ENCODE measurements around the gene DNAJC5.
A peak's percentile ranks its signal among the peaks of the same experiment; 100 is the strongest.

Gene DNAJC5

DNA sequence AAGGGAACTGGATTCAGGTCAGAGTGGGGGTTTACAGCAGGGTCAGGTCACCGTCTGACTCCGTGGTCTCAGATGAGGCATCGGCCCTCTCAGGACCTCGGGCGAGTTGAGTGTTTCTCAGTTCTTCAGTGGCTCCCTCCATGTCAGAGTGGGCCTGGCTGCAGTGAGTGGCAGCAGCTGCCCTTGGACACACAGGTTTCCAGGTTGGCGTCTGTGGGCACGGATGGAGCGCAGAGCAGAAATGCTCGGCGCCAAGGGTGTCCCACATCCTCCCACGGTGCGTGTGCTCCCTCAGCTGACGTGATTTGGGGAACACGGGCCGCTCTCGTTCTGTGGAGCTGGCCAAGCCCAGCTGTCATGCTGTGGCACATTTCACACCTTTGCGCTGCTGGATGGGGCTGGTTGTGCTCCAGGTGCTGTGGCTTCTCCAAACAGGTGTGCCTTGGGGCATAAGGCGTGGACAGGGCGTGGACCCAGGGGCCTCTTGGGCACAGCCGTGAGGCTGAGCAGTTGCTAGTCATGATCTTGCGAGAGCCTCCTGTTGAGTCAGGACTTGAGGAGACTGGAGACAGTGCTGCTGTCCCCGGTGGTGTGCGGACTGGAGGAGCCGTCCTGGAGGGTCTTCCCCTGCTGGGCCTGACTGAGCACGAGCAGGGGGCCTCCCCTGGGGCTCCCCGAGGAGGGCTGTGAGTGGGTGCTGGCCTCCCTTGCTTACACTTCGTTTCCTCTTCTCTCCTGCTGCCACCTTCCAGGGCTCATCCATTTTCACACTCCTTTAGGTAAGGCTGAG, 9.5 kb upstream of the DNAJC5 start:
- no peak for DNase-seq

DNA sequence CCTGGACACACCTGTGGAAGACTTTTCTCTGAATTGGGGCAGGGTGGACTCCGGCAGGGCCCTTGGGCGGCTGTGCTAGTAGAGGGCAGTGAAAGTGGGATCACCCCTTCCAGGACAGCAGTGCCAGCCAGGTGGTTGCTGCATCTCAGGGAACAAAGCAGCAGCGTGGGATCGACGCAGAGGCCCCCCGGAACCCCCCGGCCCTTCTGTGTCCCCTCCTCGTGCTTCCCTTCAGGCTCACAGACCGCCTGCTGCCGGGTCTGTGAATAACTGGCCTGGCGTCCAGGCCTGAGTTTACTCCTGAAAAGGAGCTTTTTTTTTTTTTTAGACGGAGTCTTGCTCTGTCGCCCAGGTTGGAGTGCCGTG, 8.9 kb upstream of the DNAJC5 start:
- no peak for DNase-seq

DNA sequence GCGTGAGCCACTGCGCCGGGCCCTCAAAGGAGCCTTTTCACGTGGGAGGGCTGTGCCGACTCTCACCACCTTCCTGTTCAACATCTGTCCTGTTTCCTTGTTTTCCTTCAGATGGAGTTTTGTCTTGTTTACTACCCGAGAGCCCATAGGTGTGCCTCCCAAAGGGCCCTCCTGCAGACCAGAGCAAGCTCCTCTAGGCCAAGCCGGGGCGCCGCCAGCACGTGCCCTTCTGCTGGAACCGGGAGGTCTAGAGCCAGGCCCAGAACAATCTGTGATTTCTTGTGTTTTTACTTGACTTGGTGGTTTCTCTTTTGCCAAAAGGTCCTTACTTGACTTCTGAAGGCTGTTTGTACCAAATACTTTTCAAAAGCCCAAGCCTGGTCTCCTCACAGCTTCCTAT, 8.0 kb upstream of the DNAJC5 start:
- no peak for DNase-seq

DNA sequence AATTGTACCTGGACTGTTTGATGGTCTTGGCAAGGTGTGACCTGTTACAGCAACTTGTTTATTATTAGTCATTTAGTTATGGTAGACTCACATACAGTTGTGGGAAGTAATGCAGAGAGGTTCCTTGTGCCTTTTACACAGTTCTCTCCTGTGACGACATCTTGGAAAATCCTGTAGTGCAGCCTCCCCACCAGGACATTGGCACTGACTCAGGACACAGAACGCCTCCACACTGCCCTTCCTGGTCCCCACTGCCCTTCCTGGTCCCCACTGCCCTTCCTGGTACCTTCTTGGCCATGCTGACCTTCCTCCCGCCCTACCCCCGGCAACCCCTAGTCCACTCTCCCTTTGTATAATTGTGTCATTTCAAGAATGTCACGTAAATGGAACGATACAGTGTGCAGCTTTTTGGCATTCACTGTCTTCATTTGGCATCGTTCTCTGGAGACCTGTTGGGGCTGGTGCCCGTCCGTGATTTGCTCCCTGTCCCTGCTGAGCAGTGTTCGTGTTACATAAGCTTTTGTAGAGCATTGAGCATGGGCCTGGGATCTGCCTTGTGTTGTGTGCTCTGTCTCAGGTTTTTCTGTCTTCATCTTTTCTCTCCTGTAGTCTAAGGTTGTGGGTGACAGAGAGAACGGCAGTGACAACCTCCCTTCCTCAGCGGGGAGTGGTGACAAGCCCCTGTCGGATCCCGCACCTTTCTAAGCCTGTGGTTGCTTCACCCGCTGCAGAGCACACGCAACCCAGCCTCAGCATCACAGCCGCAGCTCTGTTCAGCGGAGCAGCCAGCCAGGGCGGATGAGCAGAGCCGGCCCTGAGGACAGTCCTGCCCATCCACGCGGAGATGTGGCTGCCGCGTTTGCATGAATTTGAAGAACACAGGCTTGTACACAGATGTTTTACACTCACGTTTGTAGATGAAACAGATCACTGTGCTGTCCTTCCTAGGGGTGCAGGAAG, 5.4 kb upstream of the DNAJC5 start:
- no peak for DNase-seq

DNA sequence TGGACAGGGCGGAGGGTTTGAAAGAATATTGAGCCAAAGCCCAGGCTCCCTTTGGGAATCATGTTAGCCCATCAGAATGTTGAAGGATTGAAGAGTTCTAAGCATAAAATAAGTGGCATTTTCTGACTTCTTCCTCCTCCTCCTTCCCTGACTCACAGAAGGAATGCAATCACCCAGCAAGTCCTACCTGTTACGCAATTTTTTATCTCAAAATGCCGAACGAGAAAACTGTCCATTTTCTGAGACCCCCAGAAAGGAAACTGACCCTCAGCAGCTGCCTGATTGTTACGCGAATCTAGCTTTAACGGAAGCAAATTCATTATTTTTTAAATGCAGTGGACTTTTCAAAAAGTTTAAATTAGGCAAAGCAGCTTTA, 4.7 kb upstream of the DNAJC5 start:
- no peak for DNase-seq

DNA sequence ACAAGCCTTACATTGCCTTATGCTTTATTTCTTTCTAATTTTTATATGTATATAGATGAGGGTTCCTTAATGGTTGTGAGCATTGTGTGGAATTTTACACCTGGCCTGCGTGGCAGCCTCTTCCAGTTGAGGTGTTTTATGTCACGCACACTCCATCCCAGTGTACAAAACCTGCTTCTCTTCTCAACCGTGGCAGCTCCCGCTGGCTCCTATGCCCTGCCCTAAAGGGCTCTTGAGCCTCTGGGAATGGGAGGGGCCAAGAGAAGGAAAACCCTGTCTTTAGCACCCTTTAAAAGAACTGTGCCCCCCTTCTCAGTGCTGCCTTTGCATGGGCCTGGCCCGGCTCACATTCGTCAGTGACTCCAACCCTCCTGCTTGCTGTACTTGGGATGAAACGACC, 4.3 kb upstream of the DNAJC5 start:
- DNase-seq, result no peak

DNA sequence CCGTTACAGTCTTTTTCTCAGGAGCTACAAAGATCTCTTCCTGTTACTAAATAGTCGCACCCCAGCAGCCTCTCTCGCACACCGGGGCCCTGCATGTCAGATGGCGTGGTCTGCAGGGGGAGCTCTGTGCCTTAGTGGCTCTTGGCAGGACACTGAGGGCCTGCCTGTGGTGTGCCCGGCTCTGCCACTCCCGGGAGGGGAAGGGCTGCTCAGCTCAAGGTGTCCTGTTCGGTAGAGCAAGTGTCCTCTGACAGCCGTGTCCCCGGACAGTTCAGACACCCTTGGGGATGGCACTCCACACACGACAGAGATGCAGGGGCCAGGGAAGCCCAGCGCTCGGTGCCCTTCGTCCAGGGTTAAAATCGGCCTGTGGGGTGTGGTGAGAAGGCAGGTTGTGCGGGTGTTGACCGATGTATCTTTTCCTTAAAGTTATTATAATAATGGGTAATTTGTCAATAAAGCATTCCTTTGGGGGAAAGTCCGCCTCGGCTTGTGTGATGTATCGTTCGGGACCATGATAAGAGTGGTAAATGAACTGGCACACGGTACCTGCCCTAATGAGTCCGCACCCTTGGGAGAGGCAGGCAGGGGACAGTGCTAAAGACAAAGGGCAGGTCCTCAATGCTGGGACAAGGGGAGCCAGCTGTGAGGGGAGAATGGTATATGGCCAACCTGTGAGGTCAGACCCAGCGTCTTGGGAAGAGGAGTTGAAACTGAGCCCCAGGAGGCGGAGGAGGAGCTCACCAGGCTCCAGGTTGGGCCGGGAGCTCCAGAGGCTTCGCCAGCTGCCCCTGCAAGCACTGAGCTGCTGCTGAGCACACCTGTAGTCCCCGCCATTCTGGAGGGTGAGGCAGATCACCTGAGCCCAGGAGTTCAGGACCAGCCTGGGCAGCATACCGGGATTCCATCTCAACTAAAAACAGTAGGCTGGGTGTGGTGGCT, 3.6 kb upstream of the DNAJC5 start:
- DNase-seq, result no peak

DNA sequence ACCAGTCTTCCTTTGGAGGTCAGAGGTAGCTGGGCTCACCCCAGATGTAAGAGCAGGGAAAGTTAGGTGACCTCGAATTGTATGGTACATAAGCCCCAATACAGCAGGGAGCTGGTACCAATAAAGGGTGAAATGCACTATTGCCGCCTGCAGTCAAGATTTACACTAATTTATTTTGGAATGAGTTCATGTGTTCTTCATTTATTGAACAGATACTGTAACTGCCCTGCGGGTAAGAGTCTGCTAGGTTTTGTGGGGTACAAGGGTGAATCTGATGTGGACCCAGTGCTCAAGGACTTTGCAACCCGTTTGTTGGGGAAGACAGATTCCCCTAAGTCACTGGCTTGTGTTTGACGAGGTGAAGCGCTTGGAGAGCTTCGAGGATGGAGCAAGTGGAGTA, 2.5 kb upstream of the DNAJC5 start:
- no peak for DNase-seq

DNA sequence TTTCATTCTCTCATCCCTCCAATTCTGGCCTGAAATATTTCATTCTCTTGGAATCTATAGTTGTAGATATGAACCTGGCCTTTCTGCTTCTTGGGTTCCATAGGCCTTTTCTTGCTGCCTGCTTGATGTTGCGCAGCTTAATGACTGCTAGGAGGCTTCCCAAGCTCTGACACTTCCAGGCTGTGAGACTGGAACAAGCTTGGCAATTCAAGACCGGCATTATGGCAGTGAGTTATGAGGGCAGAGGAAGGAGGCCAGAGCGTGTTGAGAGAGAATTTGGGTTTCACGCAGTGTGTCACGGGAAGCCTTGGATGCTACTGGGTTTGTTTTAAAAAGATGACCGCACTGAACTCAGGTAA, 948 bp upstream of the DNAJC5 start:
- no peak for DNase-seq

DNA sequence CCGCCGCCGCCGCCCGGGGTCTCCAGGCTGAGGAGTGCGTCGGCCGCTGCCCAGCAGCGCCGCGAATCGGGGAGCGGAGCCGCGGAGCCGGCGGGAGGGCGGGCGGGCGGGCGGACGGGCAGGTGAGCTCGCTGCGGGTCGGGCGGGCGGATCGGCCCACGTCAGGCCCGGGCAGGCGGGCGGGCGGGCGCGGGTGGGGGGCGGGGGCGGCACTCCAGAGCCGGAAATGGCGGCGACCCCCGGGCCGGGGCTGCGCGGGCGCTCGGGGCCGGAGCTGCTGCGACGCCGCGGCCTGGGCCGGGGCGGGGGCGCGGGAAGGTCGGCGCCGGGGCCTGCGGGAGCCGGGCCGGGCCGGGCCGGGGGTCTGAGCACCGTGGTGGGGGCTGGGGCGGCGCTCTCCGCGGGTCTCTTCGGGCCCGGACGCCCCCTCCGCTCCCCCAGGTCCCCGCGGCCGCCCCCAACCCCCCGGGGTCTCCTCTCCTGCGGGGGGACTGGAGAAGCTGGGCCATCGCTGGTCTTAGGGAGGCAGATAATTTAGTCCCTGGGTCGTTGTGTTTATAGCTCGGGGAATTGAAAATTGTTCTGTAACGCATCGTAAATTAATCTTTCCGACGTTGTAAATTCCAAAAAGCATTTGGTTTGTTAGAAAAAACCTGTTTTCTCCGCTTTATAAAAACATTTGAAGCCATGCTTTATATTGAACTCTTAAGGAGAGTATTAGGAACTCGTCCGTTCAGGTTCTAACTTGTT, 451 bp downstream of the DNAJC5 start:
- no peak for DNase-seq

DNA sequence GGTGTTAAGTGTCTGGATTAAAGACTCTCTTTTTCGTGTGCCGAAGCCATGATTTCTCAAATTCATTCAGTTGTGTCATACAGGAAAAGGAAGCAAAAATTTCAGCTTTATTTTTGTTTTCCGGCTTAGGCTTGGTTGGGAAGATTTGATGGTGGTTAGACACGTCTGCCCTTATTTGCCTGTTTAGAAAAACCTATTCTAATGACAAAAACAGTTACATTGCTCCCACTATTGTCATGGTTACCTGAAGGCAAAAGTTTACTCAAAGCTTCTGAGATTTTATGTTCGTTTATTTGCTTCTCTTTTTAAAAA, 982 bp downstream of the DNAJC5 start:
- DNase-seq, result no peak

DNA sequence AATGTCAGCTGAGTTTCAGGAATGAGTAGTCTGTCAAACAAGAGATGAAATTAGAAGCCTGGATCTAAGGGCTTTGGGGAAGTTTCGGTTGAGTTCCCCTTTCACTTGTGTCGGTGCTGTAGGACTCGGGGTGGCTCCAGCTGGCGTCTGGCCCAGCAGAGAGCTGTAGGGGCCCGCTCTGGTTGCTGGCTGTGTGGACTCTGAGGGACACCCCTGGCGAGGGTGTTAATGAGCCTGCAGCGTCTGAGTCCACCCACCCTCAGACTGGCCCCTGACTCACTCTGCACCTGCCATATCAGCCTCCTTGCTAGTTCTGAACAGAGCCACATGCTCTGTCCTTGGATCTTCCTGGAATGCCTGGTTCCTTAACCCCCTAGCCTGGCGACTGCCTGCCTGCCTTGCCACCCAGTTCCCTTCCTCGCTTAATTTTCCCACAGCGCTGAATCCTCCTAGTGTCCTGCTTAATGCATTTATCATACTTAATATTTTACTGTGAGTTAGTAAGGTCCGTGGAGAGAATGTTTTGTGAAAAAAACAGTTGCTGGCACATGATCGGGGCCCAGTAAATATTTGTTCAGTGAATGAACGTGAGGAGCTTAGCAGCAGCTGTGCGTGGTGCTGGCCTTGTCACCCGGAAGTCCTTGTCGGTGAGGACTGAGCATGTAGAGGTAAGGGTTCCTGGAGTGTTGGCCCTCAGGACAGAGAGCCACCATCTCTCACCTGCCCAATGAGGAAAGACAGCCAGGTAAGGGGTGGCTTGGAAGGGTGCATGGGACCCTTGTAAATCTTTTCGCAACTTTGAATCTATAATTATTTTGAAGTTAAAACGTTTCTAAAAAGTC, 1.6 kb downstream of the DNAJC5 start:
- DNase-seq, result peak; percentile 21

DNA sequence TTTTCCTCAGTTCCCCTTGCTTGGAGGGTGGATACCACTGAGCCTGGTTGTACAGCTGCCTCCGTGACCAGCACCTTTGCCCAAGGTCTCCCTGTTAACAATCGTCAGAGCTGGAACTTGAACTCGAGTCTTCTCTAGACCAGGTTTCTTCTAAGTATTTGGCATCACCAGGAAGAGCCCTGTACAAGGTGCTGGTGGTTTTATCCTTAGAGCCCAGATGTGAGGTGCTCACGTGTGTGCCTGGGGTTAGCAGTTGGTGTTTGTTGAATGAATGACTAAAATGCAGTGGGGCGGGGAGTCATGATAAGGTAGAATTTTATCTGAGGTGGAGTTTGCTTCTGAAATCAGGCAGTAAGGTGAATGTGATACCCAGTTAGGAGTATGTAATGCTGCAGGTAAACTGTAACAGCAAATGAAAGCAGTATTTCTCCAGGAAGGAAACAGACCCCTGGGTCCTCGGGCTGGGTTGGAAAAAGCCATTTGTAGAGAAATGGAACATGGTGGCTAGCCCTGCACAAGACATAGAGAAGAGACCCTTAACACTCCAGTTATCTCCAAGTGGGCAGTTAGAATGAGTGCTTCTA, 3.1 kb downstream of the DNAJC5 start:
- no peak for DNase-seq

DNA sequence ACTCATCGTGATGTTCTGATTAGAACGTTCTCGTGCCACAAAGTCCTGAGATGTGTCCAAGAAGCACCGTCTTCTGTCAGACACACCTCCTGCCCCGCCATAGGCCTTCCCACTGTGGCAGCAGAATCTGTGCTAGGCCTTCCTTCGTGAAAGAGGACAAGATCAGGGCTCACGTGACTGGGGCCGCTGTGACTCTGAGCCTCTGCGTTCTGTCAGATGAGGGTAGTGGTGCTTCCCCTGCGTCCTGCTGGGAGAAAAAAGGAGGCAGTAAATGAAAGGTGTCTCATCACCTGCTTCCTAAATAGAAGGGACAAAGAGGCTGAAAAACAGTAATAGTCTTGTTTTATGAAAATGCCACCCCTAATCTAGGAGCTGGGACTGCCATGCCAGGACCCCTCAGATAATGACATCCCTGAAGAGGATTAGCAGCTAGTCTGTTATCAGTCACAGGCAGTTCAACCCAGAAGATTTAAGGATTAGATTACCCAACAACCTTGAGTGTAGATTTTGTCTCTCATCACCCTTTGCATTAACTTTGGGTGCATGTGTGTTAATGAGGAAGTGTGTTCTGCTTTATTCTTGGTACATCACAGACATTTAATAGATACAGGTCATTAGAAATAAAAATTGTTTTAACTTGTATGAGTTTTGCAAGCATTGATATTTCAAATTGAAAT, 4.1 kb downstream of the DNAJC5 start:
- no peak for DNase-seq

DNA sequence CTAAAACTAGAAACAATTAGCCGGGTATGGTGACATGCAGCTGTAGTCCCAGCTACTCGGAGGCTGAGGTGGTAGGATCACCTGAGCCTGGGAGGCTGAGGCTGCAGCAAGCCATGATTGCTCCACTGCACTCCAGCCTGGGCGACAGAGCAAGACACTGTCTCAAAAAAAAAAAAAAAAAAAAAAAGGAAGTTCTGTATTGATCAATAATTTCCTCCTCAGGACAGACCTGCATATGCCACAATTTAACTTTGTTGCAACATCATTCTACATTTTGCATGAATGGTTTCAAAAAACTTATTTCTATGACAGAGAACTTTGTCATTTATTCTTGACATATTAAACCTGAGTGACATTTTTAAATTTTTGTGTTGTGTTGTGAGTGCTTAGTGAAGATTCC, 5.5 kb downstream of the DNAJC5 start:
- no peak for DNase-seq

DNA sequence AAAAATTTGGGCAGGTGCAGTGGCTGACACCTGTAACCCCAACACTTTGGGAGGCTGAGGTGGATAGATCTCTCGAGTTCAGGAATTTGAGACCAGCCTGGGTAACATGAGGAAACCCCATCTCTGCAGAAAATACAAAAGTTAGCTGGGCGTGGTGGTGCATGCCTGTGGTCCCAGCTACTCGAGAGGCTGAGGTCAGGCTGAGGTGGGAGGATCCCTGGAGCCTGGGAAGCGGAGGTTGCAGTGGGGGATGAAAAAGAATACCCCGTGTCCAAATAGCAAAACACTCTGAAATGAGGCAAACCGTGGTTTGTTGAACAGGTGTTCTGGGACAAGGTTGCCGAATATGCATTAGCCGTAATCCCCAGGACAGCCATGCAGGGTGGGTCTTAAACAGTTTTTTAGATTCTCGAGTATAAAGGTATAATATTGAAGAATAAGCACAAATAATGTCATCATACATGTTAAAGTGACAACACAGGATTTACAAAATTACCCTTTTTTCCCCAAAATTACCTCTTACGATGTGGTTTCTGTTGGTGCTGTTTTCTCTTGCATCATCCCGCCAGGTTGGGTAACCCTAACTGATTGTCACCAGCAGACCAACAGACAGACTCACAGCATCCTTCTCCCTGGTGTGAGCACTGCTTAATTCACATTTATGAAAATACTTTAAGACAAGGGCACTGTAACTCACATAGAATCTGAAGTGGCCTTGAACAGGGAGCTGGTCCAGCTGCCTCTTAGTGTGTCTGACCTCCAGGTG, 9.1 kb downstream of the DNAJC5 start:
- no peak for DNase-seq

DNA sequence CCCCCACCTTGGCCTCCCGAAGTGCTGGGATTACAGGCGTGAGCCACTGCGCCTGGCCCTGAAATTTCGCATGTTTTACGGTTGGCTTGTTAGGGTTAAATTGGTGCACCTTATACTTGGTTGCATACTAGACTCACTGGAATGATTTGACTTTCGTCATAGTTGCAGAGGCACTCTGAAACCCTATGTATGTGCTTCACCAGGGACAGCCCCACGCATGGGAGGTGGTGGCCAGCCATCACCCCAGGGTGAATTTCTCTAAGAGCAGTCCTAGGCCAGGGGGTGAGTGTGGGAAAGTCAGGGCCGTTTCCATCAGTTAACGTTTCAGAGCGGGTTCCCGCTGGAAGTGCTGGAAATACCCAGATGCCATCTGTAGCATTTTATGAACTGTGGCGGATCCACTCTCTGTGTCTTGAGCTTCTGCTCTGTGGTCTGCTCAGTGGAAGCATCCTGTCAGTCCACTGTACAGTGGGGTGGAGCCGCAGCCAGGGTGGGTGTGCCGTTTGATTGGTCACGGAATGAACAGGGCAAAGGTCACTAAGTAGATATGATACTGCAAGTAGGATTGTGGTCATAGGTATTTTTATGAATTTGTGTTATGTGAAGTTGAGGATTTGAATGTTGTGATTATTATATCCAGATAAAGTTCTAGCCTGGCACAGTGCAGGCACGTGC, 13.2 kb downstream of the DNAJC5 start:
- DNase-seq, result no peak

DNA sequence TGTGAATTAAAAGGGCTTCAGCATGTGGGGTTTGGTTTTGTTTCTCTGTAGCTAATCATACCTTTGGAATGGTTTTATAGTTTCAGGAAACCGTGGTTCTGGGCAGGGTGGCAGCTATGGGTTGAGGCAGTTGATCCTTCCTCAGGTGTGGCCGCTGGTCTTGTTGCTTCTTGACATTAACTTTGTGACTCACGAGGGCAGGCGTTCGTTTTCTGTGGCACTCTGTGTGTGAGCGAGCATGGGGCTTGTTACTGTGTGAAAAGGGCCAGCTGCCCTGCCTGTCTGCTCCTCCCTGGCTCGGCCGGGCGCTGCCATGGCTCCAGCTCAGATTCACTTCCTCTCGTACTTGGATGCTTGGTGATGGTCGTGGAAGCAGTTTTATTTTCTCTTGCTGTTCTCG, 16.2 kb downstream of the DNAJC5 start:
- no peak for DNase-seq

DNA sequence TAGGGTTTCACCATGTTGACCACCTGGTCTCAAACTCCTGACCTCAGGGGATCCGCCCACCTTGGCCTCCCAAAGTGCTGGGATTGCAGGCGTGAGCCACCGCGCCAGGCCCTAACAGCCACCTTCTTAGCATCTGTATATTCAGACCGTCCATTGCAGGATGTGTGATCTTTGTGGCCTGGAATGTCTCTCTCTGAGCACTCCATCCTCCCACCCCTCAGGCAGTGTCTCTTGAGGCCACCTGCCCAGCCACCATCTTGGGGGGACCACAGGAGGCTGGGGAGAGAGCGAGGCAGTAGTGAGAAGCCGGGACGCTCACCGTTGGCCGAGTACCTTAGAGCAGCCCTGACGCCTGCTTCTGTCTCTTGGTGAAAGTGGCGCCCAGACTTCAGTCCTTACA, 18.8 kb downstream of the DNAJC5 start:
- no peak for DNase-seq

Data from stimulated activated naive CD4-positive, alpha-beta T cell treated with Interleukin-2 at 50 U/mL for 16 hours (primary cell).